Ectodermal cell (in vitro differentiated cells): ENCODE measurements around the gene LRCH3.

ENCODE experiments used
- H3K27ac ChIP-seq: 2 replicates; pipeline ENCODE4 v1.7.0; 2013; ENCODE audit warnings: mild to moderate bottlenecking, low read depth, low read length; ENCODE audit not compliant: insufficient read depth, poor library complexity, severe bottlenecking
- H3K27me3 ChIP-seq: 2 replicates; pipeline ENCODE4 v1.7.0; 2013; ENCODE audit warnings: mild to moderate bottlenecking, low read length; ENCODE audit not compliant: insufficient read depth, control insufficient read depth, poor library complexity, severe bottlenecking
- H3K36me3 ChIP-seq: one replicate; pipeline ENCODE4 v1.7.0; 2013; ENCODE audit warnings: low read length; ENCODE audit not compliant: control insufficient read depth, insufficient read depth
- H3K4me1 ChIP-seq: one replicate; pipeline ENCODE4 v1.7.0; 2013; ENCODE audit warnings: low read length; ENCODE audit not compliant: control insufficient read depth, insufficient read depth
- H3K4me3 ChIP-seq: 2 replicates; pipeline ENCODE4 v1.7.0; 2013; ENCODE audit warnings: low read depth, low read length, control low read depth; ENCODE audit not compliant: insufficient read depth
- H3K9me3 ChIP-seq: 2 replicates; pipeline ENCODE4 v1.7.0; 2013; ENCODE audit warnings: mild to moderate bottlenecking, low read length, moderate library complexity; ENCODE audit not compliant: control insufficient read depth
- WGBS, 2 experiments: methylation state at CpG; one replicate each; pipeline ENCODE4 v1.1.7; 2013; ENCODE audit warnings: missing lambda C conversion rate in 2 of 2; 5-methylcytosine and 5-hydroxymethylcytosine counted together

LRCH3 gene

GRCh38 chr3:197752107-197752506, 38.9 kb upstream of the LRCH3 start:
- Histone ChIP-seq H3K4me1 (peaks cover 10% of the 10 kb centered on the region), H3K9me3 (no peaks in the 10 kb centered on the region), H3K36me3 (no peaks in the 10 kb centered on the region), H3K4me3 (no peak overlapping the region), H3K27me3 (peaks cover 39% of the 10 kb centered on the region), H3K27ac (no peak overlapping the region)
- 92% methylated on average over 5 of the region's 5 CpGs for WGBS, 2 experiments

- Histone ChIP-seq H3K36me3 (no peaks in the 10 kb centered on the region), H3K4me3 (no peak overlapping the region), H3K4me1 (peaks cover 10% of the 10 kb centered on the region), H3K27me3 (peaks cover 39% of the 10 kb centered on the region), H3K9me3 (no peaks in the 10 kb centered on the region), H3K27ac (no peak overlapping the region)
- 97 to 98% methylated on average over 3 of the region's 3 CpGs for WGBS, 2 experiments
Observed at GRCh38 chr3:197753263-197753662, 37.8 kb upstream of the LRCH3 start.

- H3K36me3 ChIP-seq = no peaks in the 10 kb centered on the region
- H3K4me1 ChIP-seq = peaks cover under 1% of the 10 kb centered on the region
- no peaks in the 10 kb centered on the region for H3K9me3 ChIP-seq
- no peak overlapping the region for H3K27ac ChIP-seq
- no peak overlapping the region for H3K4me3 ChIP-seq
- H3K27me3 ChIP-seq = peaks cover 5% of the 10 kb centered on the region
- 73 to 94% methylated on average over 2 to 3 of the region's 3 CpGs for WGBS, 2 experiments
Observed at GRCh38 chr3:197756704-197757103, 34.4 kb upstream of the LRCH3 start.

GRCh38 chr3:197758512-197758911, 32.5 kb upstream of the LRCH3 start:
- Histone ChIP-seq H3K9me3 (no peaks in the 10 kb centered on the region), H3K4me3 (no peak overlapping the region), H3K36me3 (peaks cover 3% of the 10 kb centered on the region), H3K27me3 (no peaks in the 10 kb centered on the region), H3K27ac (no peak overlapping the region), H3K4me1 (no peaks in the 10 kb centered on the region)
- 96 to 98% methylated on average over 4 of the region's 4 CpGs for WGBS, 2 experiments

GRCh38 chr3:197761784-197762183, 29.3 kb upstream of the LRCH3 start:
- no peaks in the 10 kb centered on the region for H3K27me3 ChIP-seq
- H3K4me1 ChIP-seq = no peaks in the 10 kb centered on the region
- H3K4me3 ChIP-seq = no peak overlapping the region
- H3K27ac ChIP-seq = no peak overlapping the region
- H3K36me3 ChIP-seq = peaks cover 3% of the 10 kb centered on the region
- no peaks in the 10 kb centered on the region for H3K9me3 ChIP-seq

- Histone ChIP-seq H3K4me1 (no peaks in the 10 kb centered on the region), H3K27me3 (no peaks in the 10 kb centered on the region), H3K4me3 (no peak overlapping the region), H3K9me3 (no peaks in the 10 kb centered on the region), H3K36me3 (peaks cover 35% of the 10 kb centered on the region), H3K27ac (no peak overlapping the region)
- WGBS, 2 experiments = 93 to 95% methylated on average over 7 of the region's 7 CpGs
Observed at GRCh38 chr3:197775317-197775716, 15.7 kb upstream of the LRCH3 start.

GRCh38 chr3:197782230-197782629, 8.8 kb upstream of the LRCH3 start:
- no peaks in the 10 kb centered on the region for H3K9me3 ChIP-seq
- H3K36me3 ChIP-seq = peaks cover 25% of the 10 kb centered on the region
- H3K27me3 ChIP-seq = no peaks in the 10 kb centered on the region
- H3K4me1 ChIP-seq = peaks cover 5% of the 10 kb centered on the region
- WGBS, 2 experiments = 55 to 73% methylated on average over 4 of the region's 4 CpGs
- peak overlapping the region; percentile 65 for H3K27ac ChIP-seq
- no peak overlapping the region for H3K4me3 ChIP-seq

- Histone ChIP-seq H3K4me1 (peaks cover 5% of the 10 kb centered on the region), H3K9me3 (no peaks in the 10 kb centered on the region), H3K27ac (no peak overlapping the region), H3K27me3 (no peaks in the 10 kb centered on the region), H3K36me3 (peaks cover 13% of the 10 kb centered on the region), H3K4me3 (no peak overlapping the region)
- WGBS, 2 experiments = 93 to 95% methylated on average over 6 to 7 of the region's 7 CpGs
Observed at GRCh38 chr3:197784019-197784585, 7.0 kb upstream of the LRCH3 start.

GRCh38 chr3:197787412-197787811, 3.6 kb upstream of the LRCH3 start:
- Histone ChIP-seq H3K27me3 (no peaks in the 10 kb centered on the region), H3K4me3 (no peak overlapping the region), H3K4me1 (peaks cover under 1% of the 10 kb centered on the region), H3K36me3 (no peaks in the 10 kb centered on the region), H3K9me3 (no peaks in the 10 kb centered on the region), H3K27ac (no peak overlapping the region)
- 96 to 98% methylated on average over 1 of the region's 1 CpG for WGBS, 2 experiments

GRCh38 chr3:197789309-197789708, 1.7 kb upstream of the LRCH3 start:
- Histone ChIP-seq H3K9me3 (no peaks in the 10 kb centered on the region), H3K27me3 (no peaks in the 10 kb centered on the region), H3K4me3 (no peak overlapping the region), H3K4me1 (no peaks in the 10 kb centered on the region), H3K36me3 (no peaks in the 10 kb centered on the region), H3K27ac (no peak overlapping the region)
- 96 to 97% methylated on average over 3 of the region's 3 CpGs for WGBS, 2 experiments

- no peaks in the 10 kb centered on the region for H3K4me1 ChIP-seq
- no peak overlapping the region for H3K4me3 ChIP-seq
- no peak overlapping the region for H3K27ac ChIP-seq
- WGBS, 2 experiments = 95 to 100% methylated on average over 1 of the region's 1 CpG
- no peaks in the 10 kb centered on the region for H3K27me3 ChIP-seq
- no peaks in the 10 kb centered on the region for H3K9me3 ChIP-seq
- no peaks in the 10 kb centered on the region for H3K36me3 ChIP-seq
Observed at GRCh38 chr3:197790033-197790432, 1.0 kb upstream of the LRCH3 start.
